ENCODE data around the gene SLC5A10.

DNA sequence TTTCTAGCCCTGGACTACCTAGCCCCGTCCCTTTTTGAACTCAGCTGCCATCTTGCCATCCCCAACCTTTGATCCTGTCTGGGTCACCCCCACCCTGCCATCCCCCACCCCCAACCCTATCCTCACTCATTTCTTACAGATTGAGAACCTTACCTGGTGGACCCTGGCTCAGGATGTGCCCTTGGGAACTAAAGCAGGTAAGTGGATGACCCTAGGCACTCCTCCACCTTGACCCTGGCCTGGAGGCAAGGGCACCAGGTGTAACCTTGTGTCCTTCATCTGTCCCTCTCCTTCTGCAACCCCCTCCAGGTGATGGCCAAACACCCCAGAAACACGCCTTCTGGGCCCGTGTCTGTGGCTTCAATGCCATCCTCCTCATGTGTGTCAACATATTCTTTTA is 68.1 kb downstream of the SLC5A10 start:
- TF ChIP-seq, protein P1, sequence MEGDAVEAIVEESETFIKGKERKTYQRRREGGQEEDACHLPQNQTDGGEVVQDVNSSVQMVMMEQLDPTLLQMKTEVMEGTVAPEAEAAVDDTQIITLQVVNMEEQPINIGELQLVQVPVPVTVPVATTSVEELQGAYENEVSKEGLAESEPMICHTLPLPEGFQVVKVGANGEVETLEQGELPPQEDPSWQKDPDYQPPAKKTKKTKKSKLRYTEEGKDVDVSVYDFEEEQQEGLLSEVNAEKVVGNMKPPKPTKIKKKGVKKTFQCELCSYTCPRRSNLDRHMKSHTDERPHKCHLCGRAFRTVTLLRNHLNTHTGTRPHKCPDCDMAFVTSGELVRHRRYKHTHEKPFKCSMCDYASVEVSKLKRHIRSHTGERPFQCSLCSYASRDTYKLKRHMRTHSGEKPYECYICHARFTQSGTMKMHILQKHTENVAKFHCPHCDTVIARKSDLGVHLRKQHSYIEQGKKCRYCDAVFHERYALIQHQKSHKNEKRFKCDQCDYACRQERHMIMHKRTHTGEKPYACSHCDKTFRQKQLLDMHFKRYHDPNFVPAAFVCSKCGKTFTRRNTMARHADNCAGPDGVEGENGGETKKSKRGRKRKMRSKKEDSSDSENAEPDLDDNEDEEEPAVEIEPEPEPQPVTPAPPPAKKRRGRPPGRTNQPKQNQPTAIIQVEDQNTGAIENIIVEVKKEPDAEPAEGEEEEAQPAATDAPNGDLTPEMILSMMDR (IDR thresholded peaks at IDR 0.05), result no peak
- TF ChIP-seq POLR2A (IDR thresholded peaks at IDR 0.05), result no peak

Measured in esophagus squamous epithelium (tissue), 4 donors.